HG03432 (cell line): ENCODE data around the gene FOXL2.

Experiments
- ATAC-seq: cut with Tn5 transposase; IDR thresholded peaks from one replicate; pipeline ENCODE4 v1.9.1; 2021; ENCODE audit warnings: mild to moderate bottlenecking, moderate library complexity; ENCODE audit not compliant: unreplicated experiment

Gene FOXL2

DNA sequence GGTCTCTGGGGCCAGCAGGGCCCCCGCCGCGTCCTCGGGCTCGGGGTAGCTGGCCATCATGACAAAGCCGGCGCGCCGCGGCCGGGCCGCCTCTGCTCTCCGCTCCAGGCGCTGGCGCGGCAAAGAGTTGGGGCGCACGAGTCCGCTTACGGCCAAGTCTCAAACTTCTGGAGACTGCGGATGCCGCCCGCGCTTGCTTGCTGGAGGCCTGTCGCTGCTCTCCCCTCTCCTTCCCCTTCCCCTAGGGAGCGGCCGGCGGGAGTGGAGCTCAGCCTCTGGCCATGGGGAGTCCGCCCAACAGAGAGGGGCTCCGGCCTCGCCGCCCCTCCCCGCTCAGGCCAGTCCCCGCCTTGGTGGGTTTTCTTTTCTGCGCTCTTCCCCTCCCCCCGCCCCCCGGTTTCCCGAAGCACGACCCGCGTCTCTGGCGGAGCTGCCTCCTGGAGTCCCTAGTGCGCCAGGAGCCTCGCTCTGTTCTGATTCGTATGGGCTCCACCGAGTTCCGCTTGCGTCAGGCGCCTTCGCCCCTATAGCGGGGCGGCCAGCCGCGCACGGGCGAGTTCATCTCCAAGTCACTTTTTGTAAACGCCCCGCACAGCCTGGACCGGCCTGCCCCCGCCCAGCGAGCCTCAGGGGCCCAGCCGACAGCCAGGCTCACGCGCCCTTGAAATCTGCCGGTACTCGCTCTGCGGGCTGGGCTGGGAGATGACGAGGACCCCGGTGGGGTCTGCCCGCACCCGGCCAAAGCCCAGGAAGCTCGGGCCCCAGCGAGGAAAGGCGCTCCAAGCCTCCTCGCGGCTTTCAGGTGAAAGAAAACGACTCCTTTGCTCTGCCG is at the start of gene FOXL2, which contains the start of gene FOXL2NB:
FOXL2 (minus strand) TSS at position 475 of the 832 bp plus-strand sequence; CDS start at position 60, 415 bp downstream.
FOXL2NB (plus strand) TSS at position 555 of the 832 bp plus-strand sequence; CDS start at position 703, 148 bp downstream.
- no peak for ATAC-seq

DNA sequence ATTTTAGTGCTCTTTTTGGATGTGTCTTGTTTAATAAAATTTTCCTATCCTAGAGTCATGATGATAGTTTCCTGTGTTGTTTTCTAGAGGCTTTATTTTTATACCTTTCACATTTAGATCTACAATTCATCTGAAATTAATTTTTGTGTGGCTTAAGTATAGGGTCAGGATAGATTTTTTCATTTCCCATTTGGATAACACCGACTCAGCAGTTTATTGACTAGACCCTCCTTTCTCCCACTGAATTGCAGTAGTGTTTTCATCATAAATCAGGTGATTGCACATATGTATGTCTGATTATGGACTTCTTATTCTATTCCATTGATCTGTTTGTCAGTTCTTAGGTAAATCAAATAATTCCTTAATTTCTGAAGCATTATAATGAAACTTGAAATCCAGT is 48.8 kb upstream of the FOXL2 start:
- ATAC-seq, result no peak

DNA sequence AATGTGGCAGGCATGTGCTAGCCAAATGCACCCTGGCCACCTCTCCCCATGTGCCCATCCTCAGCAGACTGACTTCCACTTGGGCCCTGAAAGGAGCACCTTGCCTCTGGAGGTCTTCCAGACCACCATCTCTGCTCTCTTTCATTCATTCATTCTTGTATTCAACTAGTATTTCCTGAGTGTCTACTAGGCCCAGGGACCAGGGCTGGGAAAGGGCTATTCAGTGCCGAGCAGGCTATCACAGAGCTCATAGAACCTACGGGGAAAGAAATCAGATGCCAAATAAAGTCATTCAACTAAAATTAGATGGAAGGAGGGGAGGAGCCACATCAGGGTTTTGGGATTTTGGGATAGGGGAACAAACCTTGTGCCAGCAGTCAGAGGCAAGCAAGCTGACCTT is 40.2 kb upstream of the FOXL2 start:
- no peak for ATAC-seq

DNA sequence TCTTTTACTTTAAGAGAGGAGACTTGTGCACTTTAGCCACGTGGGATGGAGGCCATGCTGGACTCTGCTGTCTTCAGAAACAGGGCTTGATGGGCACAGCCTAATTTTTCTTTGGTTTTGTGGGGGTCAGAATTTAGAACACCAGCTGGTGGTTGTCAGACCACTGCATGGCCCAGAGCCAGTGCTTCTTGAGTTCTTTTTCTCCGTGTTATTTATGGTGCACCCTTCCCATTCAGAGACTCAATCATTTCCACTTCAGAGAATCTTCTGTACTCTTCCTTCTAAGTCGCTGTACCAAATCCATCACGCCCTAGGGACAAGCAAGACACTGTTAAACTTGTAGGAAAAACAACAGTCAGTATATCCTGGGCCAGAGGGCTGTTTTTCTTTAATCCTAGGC is 39.0 kb upstream of the FOXL2 start:
- ATAC-seq, result no peak

DNA sequence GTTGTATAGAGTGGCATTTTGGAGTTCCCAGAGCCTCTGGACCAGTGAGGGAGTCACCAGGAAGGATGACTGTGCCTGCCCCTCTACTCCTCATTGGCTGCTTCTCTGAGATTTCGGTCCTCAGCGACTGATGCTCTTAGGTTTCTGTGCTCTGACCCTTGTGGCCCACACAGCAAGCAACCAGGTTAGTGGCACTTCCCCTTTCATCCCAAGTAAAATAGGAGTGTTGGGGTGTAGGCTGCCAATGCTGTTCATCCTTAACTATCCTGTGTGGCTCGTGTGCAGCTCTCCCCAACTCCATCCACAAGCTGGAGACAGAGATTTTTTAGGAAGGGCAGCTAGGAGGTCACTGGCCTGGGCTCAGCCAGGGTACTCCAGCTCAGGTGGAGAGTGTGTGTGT is 37.9 kb upstream of the FOXL2 start:
- no peak for ATAC-seq

DNA sequence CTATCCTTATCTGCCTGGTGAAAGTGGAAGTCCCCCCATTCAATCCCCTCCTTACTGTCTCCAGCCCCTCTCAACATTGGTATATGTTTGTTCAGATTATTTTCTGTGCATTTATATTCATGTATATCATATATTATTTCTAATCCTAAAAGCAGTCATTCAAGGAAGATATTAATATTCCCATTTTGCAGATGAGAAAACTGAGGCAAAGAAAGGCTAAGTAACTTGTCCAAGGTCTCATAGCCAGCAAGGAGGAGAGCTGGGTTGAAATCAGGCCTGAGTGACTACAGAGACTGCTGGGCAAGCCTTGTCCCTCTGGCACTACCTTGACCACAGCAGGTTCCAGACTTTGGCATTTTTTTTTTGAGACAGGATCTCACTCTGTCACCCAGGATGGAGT is 29.1 kb upstream of the FOXL2 start:
- no peak for ATAC-seq

DNA sequence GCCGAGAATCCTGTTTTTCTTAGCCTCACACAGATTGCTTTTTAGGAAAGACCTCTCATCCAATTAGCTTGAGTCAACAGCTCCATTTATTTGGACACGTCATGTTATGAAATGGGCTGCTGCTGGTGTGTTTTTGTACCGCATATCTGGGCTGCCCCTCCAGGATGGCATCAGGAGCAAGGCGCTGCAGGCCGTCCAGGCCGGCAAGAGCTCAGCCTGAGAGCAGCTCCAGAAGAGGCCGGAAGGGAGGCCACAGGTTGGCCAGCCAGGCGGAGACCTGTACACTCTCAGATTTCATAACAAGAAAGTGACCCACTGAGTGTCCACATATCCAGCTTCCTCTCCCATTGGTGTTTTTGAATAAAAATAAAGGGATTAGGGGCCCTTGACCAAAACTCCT is 28.4 kb upstream of the FOXL2 start:
- ATAC-seq, result no peak

DNA sequence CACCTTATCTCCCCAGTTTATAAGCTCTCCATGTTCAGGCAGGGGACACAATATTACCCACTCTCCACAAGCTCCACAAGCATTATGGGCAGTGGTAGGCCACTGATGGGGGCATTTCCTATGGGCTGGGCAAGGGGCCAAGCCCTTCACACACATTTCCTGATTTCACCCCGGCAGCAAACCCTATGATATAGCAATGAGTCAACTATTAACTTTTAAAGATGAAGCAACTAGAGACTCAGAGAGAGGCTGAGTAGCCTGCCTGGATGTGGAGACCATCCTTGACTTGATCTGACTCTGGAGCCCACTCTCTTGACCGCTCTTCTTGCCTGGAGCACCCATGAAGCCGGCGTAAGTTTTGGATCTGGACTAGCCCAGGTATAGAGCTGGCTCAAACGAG is 27.5 kb upstream of the FOXL2 start:
- no peak for ATAC-seq

DNA sequence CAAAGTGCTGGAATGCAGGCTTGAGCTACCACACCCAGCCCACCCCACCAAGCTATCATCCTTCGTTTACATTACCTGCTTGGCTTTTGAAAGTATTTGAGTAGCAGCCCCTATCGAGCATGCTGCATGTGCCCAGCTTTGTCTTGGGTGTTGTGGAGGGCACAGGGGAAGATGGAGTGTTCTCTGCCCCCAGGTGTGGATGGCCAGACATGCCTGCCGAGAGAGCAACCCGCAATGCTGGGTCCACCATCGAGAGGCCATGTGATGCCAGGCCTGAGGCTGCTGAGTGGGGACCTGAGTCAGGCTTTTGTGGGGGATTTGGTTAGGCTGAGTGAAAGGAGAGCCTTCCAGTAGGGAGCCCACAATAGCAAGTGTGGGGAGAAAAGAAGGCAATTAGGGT is 26.0 kb upstream of the FOXL2 start:
- ATAC-seq, result no peak

DNA sequence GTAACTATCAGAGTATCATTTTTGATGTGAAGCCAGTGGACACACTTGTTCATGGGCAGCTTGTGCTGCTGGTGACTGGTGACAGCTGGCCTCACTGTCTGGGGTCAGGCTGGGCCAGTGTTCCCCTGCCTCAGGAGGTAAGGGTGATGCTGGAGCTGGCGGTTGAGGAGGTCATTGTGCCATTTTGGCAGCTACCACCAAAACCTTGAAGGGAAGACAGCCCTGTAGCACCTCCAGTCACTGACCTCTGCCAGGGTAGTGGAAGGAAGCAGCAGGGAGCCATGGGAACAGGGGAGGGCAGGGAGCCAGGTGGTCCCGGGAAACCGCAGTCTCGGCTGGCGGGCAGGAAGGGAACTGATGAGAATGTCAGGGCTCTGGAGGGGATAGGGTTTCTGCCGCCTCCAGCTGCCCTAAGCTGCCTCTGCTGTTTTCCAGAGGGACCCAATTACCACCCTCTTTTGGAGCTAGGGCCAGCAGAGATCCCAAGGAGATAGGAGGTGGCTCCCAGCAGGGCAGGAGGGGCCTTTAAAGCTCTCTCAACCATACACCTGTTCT is 24.9 kb upstream of the FOXL2 start:
- no peak for ATAC-seq

DNA sequence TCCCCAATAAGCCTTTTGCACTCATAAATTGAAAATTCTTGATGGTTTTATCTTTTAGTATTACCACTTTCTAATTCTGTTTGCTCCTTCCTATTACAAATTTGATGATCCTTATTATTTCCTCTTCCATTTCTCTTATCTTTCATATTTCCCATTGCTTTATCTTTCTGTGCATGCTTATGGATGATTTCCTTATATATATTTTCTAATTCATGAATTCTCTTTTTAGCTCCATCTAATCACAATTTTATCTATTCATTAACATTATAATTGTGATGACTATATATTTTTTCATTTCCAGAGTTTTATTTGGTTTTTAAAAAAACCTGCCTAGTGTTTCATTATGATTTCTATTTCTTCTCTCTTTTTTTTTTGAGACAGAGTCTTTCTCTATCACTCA is 18.0 kb upstream of the FOXL2 start:
- ATAC-seq, result no peak

DNA sequence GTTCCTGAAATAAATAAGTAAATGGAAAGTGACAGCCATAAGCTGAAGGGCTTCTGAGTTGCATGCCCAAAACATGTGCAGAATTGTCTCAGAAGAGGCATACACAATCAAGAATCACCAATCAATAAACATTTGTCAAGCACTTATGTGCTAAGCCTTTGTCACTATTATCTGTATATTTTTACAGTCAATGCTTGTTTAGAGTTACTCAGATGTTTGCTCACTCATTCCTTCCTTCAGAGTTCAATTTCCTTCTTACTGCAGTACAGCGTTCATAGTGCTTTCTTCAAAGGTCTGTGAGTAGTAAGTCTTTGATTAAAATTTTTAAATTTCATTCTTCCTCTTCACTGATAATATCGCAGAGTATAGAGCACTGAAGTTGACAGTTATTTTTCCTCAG is 17.3 kb upstream of the FOXL2 start:
- ATAC-seq, result no peak

DNA sequence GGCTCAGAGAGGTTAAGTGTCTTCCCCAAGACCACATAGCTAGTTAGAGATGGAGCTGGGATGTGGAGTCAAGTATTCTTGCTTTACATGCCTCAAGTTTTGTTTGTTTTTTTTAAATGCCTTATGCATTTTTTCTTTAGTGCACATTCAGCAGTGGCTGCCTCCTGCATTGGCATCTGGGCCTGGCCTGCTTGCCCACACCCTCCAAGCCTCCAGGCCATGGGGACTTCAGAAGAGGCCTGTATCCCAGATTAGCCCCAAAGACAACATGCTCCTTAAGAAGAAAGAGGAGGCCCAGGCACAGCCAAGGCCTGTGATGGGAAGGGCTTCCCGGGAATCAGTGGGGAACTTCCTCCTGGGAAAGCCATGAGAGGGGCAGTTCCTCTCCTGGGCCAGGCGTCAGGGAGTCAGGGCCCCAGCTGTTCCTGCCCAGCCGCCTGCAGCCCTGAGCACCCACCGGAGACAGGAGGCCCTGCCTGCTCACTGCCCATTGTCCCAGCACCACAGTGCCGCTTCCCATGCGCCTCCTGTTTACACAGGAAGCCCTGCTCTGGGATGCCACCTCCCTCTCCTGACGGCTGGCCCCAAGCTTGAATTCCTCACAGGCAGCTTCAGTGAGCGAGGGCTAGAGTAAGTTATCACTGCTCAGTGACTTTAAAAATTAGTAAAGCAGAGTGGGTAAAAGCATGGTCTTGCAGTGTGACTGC is 16.1 kb upstream of the FOXL2 start:
- no peak for ATAC-seq

DNA sequence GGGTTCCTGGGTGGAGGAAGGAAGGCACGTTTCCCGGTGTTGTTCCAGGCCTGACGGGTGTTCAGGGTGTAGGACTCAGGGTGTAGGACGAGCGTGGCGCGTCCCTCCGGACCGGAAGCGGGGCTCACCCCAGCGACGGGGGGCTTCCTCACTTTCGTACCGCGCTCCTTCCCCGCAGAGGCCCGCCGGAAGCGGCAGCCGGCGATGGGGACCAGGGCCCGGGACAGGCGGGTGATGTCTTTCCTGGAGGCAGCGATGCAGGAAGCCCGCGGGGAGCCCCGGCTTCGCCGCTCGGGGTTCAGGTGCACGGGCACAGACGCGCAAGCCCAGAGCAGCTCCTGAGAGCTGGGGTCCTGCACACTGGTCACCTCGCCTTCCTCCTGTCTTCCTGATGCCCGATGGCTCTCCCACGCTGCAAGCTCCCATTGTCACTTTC is 13.5 kb upstream of the FOXL2 start:
- ATAC-seq, result no peak

DNA sequence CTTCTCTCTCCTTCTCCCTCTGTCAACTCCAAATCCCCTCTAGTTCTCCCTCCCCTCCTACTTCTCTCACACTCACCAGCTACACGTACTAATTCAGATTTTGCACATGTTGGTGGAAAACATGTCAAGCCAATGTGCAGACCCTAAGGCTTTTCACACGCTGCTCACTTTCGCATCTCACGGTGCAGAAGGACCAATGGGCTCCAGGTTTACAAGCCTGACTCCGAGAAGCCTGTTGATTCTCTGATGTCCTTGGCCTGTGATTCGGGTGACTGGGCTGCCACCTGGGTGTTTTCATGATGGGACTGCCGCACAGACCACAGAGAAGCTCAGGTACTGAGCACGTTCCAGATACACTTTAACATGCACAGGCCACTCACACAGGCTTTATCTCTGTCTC is 3.8 kb upstream of the FOXL2 start:
- no peak for ATAC-seq

DNA sequence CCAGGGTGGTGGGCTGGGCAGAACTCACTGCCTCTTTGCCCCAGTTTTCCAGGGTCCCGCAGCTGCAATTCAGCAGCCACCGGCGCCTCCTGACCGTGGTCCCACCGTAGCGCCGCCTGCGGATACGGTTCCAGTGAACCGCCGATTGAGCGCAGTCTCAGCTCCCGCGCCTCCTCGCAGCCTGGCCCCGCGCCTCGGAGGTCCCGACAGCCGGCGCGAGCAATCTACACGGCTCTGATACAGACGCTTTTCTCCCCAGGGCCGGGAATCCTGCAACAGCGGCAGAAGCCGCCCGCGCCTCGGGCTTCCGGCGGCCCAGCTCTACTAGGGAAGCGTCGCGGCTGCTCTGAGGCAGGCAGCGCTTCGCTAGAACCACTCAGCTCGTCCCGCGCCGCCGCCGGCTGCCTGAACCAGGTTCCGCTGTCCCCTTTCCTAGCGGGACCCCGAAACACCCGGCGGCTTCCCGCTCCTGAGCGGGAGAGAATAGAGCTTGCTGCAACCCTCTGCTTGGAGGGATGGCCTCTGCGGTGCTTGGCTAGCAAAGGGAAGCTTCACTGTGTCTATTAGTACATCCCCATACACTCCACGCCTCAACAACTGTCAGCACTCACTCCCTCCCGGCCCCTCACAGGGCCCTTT is 3.2 kb upstream of the FOXL2 start:
- no peak for ATAC-seq

DNA sequence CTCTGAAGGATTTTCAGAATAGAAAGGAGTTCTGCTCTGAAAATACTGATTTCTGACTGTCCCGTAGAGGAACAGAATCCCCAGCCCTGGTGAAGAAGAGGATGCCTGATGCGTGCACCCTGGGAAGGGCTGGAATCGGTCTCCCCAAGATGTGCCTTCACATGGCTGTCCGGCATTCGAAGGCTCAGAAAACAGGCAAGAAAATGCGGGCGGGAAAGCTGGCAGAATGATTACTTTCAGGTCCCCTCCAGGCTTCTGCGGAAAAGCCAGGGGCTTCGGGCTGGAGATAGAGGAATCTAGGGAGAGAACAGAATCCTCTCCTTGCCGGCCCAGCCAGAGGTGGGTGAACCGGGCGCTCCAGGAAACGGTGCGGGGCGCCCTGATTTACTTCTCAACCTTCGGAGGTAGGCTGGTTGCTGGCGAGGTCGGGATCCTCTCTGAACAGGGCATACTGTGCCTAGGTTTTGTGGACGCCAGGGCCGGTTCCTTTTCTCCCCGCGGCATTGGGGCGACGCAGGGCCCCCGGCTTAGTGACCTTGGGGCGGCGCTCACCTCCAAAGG is 2.6 kb upstream of the FOXL2 start:
- ATAC-seq, result no peak

DNA sequence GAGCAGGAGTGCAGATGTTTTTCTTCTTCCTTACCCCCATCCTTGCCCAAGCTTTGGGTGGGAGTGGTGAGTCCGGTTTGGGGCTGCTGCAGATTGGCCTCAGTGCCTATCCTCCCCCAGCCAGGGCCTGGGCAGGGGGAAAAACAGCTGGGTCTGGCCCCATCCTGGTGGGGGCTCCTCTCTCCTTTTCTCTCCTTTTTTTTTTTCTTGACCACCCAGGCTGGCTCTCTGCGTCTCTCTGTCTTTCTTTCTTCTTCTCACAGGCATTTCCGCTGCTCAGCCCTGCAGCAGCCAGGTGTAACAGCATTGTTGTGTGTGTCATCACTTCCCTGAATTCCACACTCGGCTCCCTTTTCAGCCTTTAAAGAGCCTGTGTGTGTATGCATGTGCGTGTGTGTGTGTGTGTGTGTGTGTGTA is 2.1 kb upstream of the FOXL2 start:
- ATAC-seq, result no peak

DNA sequence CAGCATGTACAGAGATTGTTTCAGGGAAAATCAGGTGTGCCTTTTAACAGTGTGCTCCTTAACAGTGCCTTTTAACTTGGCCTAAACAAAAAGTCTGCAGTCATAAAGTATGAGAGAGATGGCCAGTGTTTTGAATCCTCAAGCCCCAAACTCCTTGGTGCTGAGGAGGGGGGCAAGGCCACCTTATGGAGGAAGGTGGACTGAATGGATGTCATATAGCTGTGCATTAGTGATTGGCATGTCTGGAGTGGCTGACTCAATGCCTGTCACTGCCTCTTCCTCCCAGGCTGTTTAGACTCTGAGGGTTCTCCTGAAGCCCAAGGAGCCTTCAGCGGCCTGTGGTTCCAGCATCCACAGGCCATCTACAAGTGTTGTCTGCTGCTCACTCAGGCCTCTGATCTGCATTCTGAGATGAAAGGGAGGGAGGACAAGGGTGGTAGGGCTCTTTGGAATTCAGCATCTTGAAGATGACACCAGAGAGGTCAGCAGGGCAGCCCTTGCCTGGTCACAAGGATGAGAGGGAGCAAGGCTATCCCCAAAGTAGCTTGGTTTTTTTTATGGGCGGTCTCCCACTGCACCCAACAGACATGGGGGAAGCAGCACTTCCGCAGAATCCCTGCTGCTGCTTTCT is 1.5 kb upstream of the FOXL2 start:
- no peak for ATAC-seq

DNA sequence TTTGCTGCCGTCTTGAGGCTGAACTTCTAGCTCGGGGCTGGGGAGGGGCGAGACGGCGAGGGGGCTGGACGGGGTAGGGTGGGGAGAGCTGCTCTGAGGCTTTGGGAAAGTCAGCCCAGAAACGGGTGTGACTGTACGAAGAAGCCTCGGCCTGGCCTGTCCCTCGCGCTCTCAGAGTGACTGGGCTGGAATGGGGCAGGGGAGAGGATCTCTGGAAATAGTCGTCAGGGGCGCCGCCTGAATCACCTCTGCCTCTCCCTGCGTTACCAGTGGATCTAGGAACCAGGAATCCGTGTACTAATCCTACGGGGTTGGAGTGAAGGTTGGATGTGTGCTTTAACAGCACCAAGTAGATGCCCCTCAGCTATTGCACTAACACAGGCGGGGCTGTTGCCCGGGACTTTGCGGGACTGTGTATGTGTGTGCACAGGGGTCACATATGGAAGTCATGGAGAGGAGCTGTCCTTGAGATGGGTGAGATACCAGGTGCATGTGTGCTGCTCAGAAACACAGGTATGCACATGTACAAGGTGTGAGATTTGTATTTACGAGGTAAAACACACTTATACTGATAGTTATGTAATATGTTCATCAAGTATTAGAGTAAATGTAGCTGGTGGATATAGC is 671 bp upstream of the FOXL2 start:
- ATAC-seq, result no peak
